GM18505 (cell line): ENCODE results near the gene FGF2.
"Not testable (repeated sequence)": the region's sequence is repeated elsewhere in the genome, so short reads cannot be mapped to it uniquely, and the experiment has no call there.

ENCODE experiments used
- ATAC-seq: cut with Tn5 transposase; IDR thresholded peaks from one replicate; pipeline ENCODE4 v1.9.1; 2021; ENCODE audit not compliant: unreplicated experiment
- POLR2A ChIP-seq: IDR thresholded peaks from 4 replicates; pipeline ENCODE4 v1.6.1; 2011; ENCODE audit warnings: borderline replicate concordance; ENCODE audit not compliant: insufficient read depth, insufficient read length; ENCODE audit errors: extremely low read depth

FGF2 gene

DNA sequence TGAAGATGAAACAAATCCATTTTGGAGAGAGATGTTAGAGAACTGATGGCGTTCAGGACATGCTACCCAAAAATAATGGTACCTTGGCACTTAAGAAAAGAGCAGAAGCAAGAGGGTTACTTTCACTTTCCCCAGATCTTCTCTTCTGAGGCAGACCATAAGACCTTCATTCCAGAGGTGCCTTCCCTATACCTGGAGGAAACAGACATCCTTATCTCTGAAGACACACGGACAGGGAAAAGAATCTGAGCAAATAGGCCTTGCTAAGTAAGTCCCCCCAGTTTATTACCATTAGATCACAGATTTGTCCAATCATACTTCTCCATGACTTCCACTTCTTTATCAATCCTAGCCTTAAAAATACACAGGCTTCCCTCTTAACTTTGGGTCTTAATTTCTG is 2.0 kb upstream of the FGF2 start:
- TF ChIP-seq POLR2A = no peak
- ATAC-seq = no peak

DNA sequence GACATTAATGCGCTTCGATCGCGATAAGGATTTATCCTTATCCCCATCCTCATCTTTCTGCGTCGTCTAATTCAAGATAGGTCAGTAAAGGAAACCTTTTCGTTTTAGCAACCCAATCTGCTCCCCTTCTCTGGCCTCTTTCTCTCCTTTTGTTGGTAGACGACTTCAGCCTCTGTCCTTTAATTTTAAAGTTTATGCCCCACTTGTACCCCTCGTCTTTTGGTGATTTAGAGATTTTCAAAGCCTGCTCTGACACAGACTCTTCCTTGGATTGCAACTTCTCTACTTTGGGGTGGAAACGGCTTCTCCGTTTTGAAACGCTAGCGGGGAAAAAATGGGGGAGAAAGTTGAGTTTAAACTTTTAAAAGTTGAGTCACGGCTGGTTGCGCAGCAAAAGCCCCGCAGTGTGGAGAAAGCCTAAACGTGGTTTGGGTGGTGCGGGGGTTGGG is 528 bp upstream of the FGF2 start:
- no peak for ATAC-seq

DNA sequence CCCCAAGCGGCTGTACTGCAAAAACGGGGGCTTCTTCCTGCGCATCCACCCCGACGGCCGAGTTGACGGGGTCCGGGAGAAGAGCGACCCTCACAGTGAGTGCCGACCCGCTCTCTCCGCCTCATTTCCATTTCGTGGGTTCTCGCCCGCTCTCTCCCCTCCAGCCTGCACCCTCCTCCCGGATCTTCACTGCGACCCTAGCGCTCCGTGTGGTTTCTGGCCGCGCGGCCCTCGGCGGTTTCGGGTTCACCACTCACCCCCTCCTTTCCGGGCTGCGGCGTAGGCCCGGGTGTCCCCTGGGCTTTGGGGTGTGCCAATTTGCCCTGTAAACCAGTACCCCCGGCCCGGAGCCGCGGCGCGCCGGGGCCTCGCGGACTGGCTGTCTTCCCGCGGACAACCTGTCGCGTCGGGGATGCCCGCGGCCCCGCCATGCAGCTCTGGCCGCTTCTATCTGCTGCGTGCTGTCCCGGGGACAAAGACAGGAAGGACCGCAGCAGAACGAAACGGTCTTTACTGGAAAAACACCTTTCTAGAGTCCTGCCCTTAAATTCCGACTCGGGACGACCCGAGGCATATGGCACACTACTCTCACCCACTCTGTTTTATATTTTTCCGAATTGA is 737 bp downstream of the FGF2 start:
- ATAC-seq = peak; percentile 61
- TF ChIP-seq POLR2A = no peak

More for the DNA sequence above, 528 bp upstream of the FGF2 start:
- TF ChIP-seq POLR2A = no peak

DNA sequence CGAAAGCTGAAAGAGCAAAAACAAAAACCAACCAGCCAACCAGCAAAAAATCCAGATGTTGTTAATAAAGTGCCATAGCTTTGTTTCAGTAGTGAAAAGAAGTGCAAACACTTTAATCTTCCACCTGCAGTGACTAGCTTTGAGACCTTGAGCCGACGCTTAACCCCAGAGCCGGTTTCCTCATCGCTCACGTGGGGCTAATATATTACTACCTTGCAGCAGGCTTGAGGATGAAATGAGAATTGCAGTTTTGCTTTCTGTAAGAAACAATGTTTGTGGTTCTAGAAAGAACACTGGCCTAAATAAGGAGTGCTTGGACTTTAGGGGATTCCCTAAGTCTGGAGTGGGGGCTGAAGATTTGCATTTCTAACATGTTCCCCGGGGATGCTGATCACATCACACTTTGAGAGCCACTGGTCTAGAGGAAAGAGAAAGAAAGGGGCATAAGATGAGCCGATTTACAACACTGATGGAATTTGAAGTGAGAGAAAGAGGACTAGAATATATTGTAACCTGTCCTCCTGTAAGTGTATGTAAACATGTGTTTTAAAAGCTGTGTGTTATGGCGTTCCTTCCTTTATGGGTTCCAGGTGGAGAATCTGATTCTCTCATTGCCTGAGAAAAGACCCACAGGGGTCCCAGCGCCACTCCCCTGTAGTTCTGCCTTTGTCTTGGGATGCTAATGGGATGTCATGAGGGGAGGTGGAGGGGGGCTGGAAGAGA is 1.4 kb downstream of the FGF2 start:
- peak; percentile 78 for ATAC-seq
- TF ChIP-seq POLR2A = peak; percentile 13

DNA sequence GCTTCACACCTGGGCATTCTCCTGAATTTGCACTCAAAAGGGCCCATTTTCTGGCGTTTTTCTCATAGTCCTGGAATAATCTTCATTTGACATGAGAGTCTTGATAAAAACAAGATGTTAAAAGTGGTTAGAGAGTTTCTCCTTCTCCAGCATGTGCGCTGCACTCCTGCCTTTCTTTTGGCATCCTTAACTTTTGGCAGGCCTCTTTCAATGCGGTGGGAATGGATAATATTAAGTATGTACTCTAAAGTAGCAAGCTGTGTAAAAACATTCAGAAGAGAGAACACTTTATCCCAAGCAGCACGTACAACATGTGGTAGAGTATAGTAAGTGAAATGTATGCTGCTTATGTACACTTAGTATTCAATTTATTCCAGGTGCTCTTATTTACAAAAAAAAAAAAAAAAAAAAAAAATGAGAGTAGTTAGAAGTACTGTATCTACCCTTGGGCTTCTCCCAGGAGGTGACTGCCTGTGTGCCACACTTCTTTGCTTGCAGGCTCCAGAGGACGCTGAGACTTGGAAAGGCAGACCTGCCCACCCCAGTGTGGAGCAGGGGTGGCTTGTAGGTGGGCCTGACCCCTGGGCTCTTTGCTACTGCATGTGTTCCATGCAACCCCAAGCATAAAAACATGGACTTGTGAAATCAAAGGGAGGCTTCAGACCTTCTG is 3.9 kb downstream of the FGF2 start:
- TF ChIP-seq POLR2A = no peak
- no peak for ATAC-seq

DNA sequence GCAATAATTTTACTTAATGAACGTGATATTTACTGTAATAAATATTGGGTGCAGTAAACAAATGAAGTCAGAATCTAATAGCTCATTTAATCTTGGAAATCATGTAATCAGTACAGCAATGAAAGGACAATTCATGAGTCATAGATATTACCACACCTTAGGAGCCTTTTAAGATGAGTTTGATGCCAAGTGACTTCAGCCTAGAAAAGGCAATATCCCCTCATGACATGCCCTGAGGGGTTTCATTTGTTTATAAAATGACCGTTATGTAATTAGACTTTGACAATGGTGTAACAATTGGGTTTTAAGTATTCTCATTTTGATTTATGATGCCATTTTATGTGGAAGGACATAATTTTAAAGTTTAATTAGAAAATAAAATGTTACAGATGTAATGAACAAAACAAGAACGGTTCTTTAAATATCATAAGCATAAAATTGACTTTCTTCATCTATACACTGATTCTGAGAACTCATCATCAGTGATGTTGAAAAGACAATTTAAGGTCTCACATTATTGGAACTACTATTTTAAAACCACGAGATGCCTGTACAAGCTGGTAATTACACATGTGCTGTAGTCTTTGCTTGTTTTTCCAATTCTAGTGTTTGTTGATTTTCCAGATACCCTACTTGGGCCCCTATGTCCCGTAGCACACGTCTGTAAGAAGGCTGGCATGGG is 5.0 kb downstream of the FGF2 start:
- TF ChIP-seq POLR2A = no peak
- no peak for ATAC-seq

DNA sequence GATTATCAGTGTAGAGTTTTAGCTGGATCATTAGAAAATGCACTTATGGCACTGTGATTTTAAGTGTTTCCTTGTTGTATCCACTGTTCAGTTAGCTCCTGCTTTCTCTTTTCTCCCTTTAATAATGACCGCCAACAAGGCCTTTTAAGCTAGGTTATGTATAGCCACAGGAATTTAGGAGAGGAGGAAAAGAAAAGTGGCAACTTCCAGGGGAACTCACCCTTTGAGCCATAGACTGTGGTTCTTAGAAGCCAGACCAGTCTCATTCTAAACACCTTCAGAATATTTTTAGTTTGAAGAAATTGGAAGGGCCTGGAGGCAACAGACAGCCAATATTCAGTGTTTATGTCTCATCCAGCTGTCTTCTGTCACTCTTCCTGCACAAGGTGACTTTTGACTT is 6.1 kb downstream of the FGF2 start:
- no peak for TF ChIP-seq POLR2A

DNA sequence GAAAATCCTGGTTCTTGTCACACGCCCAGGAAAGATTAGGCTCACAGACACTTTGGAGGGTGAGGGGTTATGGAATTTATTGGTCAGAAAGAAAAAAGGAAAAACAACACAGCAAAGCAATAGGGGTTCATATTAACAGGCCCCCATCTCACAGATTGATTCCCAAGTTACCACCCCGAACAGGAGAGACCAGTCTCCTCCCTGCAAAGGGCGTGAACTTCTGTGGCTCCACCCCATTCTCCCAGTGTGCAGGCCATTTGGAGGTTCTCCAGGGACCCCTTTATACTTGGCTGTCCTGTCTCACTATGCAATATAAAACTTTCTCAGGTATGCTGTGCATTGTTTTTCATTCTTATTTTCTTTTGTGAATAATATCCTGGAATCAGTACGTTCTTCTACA is 7.4 kb downstream of the FGF2 start:
- TF ChIP-seq POLR2A = no peak
- no peak for ATAC-seq

More for the DNA sequence above, 6.1 kb downstream of the FGF2 start:
- ATAC-seq = no peak

DNA sequence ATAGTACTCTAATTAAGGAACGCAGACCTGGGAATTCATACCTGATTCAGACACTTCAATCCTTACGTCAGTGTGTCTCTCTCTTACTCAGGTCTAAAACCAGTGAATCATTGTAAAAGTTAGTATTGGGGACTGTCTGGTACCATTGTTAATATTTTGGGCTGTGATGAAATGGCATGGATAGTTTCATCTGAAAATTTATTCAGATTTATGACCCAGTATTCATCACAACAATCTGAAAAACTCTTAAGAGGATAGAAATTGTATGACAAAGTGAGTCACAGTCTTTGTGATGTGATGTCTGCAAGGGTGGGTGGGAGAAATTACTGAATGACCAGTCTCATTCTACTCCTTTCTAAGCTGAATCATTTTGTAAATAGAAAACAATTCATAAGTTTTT is 10.3 kb downstream of the FGF2 start:
- TF ChIP-seq POLR2A = no peak
- ATAC-seq = no peak

DNA sequence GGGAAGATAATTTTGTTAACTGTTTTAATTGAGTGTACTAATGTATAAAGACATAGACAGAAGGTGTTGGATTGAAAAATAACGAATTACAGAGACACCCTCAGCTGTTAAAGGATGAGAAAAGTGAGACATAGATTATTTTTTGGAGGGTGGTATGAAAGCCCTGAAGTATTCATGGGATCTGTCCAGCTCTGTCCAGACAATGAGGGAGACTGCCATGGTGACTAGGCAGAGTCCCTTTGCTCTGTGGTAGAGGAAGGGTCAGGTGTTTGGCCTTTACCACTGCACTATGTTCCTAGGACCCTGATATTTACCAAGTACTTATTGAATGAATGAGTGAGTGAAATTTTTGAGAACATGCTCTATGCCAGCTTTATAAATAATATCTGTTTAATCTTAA is 11.4 kb downstream of the FGF2 start:
- TF ChIP-seq POLR2A = no peak
- ATAC-seq = no peak

DNA sequence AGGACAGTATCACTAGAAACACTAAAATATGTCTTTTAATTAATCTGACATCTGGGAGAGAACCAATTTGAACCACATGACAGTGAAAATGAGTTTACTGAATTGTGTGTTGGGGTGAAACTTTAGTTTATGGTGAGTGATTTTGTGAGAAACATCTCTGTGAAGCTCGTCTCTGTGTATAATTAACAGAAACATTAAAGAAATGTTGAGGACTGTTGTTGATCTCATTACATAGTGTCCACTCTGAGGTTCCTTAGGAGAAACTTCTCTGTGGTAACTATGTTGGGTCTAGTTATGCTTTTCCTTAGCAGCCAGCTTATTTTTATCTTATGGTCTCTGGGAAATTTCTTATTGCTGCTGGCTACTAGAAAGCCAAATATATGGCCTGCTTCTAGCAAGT is 15.8 kb downstream of the FGF2 start:
- TF ChIP-seq POLR2A = no peak
- ATAC-seq = no peak

DNA sequence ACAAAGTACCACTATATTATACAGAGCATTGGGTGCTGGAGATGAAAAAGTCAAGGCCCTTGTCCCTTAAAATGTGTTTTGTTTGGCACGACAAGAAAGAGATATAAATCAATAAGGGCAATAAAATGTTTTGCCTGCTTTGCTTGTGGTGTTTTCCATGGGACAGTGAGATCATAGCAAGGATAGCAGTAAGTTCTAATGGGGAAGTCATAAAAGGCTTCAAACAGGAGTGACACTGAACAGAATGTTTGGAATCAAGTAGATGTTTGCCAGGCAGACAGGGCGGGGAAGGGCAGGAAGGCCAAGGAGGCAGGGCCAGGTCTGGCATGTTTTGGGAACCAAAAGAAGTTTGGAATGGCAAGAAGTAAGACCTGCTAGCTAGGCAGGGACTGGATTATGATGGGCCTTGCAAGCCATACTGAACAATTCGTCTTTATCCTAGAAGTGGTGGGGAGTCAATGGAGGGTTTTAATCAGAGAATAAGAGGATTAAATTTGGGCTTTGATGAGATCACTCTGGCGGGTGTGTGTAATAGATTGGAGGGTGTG is 16.4 kb downstream of the FGF2 start:
- ATAC-seq = no peak
- TF ChIP-seq POLR2A = no peak

DNA sequence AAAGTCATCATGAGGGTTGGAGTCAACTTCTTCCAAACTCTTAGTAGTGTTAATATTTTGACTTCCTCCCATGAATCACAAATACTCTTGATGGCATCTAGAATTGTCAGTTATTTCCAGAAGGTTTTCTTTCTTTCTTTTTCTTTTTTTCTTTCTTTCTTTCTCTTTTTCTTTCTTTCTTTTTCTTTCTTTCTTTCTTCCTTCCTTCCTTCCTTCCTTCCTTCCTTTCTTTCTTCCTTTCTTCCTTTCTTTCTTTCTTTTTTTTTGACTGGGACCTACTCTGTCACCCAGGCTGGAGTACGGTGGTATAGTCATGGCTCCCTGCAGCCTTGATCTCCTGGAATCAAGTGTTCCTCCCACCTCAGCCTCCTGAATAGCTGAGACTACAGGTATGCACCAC is 17.8 kb downstream of the FGF2 start:
- ATAC-seq = not testable (repeated sequence)

DNA sequence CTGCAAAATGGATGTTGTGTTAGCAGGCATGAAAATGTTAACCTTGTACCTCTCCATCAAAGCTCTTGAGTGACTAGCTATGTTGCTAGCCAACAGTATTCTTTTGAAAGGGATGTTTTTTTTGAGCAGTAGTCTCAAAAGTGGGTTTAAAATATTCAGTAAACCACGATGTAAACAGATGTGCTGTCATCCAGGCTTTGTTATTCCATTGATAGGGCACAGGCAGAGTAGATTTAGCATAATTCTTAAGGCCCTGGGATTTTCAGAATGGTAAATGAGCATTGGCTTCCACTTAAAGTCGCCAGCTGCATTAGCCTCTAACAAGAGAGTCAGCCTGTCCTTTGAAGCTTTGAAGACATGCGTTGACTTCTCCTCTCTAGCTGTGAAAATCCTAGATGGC is 18.4 kb downstream of the FGF2 start:
- no peak for ATAC-seq
- TF ChIP-seq POLR2A = no peak

DNA sequence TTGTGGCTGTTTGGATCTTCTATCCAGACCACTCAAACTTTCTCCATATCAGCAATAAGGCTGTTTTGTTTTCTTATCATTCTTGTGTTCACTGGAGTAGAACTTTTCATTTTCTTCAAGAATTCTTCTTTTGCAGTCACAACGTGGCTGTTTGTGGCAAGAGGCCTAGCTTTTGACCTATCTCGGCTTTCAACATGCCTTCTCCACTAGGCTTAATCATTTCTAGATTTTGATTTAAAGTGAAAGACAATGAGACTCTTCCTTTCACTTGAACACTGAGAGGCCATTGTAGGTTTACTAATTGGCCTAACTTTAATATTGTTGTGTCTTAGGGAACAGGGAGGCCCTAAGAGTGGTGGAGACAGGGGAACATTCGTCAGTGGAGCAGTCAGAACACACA is 19.1 kb downstream of the FGF2 start:
- no peak for TF ChIP-seq POLR2A
- no peak for ATAC-seq
